HCT116 (cell line): ENCODE data around the gene ATP6AP1. TPM values are rescaled to one million over a fixed set of nuclear protein-coding genes. Genes with fewer than 3 reads are reported as not detected.
"Not testable (repeated sequence)": the region's sequence is repeated elsewhere in the genome, so short reads cannot be mapped to it uniquely, and the experiment has no call there.

Experiments
- ATAC-seq: fragments of 200-7000 bp; cut with Tn5 transposase; 2 replicates; pipeline ENCODE4 v1.9.1; 2020; ENCODE audit warnings: mild to moderate bottlenecking, moderate library complexity
- BruUV-seq: library from RNA; stranded (reverse); fragments of 400-500 nt; replicated peaks from 2 replicates; lab custom pipeline; 2021; lab: Mats Ljungman, UMichigan
- CTCF ChIA-PET: fragments of 300-600 bp; sonication (Branson Sonifier 250); formaldehyde crosslinking; loops from one replicate; lab custom pipeline; 2021; ENCODE audit warnings: antibody characterized with exemption; lab: Charles Lee
- POLR2A ChIA-PET: fragments of 300-600, 350-600 bp; sonication (Branson Sonifier 250); formaldehyde crosslinking; loops from one replicate; lab custom pipeline; 2021; ENCODE audit warnings: antibody characterized with exemption; lab: Charles Lee
- RAD21 ChIA-PET, 2 experiments: fragments of 300-600 bp; sonication (Branson Sonifier 250); formaldehyde crosslinking; loops; one replicate each; lab custom pipeline; 2023; ENCODE audit warnings: low total read pairs in 2 of 2; ENCODE audit not compliant: uncharacterized antibody in 2 of 2, unreplicated experiment in 2 of 2, low non-redundant PET in 1 of 2; lab: Charles Lee
- DNase-seq: peaks from one replicate; pipeline ENCODE4 v3.0.0-alpha.2; 2010; ENCODE audit warnings: low read depth, low spot score
- H2AFZ ChIP-seq: fragments of 200-600 bp; shearing (Covaris generic), sonication (generic); 2 replicates; pipeline ENCODE4 v1.6.1; 2017; ENCODE audit warnings: low read depth, mixed run types, mixed read lengths, antibody characterized with exemption, low read length; ENCODE audit not compliant: poor library complexity, severe bottlenecking
- H3K27ac ChIP-seq: 2 replicates; pipeline ENCODE4 v1.5.1; 2012; ENCODE audit warnings: low read depth, low read length
- H3K27me3 ChIP-seq: fragments of 200-600 bp; sonication (generic); 2 replicates; pipeline ENCODE4 v1.6.1; 2016; ENCODE audit warnings: mixed run types, low read length, mixed read lengths; ENCODE audit not compliant: insufficient read depth
- H3K36me3 ChIP-seq, 2 experiments: fragments of 200-500 bp in 1 of 2; fragments of 200-600 bp in 1 of 2; sonication (Bioruptor generic) in 1 of 2; sonication (generic) in 1 of 2; 2 replicates each; pipeline versions ENCODE4 v1.5.1 to v1.6.1; 2014 to 2016; ENCODE audit warnings: low read length in 2 of 2, inconsistent platforms in 1 of 2, mixed read lengths in 1 of 2, mixed run types in 1 of 2; ENCODE audit not compliant: insufficient read depth in 2 of 2, control insufficient read depth in 1 of 2
- H3K4me1 ChIP-seq, 2 experiments: fragments of 200-600 bp in 1 of 2; sonication (generic) in 1 of 2; 2 replicates each; pipeline versions ENCODE4 v1.5.1 to v1.6.1; 2012 to 2017; ENCODE audit warnings: low read length in 2 of 2, inconsistent platforms in 1 of 2, mild to moderate bottlenecking in 1 of 2, mixed read lengths in 1 of 2, mixed run types in 1 of 2, moderate library complexity in 1 of 2; ENCODE audit not compliant: insufficient read depth in 2 of 2, control insufficient read depth in 1 of 2
- H3K4me2 ChIP-seq: fragments of 200-600 bp; sonication (generic); 2 replicates; pipeline ENCODE4 v1.6.1; 2017; ENCODE audit warnings: mixed run types, low read length, mixed read lengths
- H3K4me3 ChIP-seq, 2 experiments: fragments of 200-600 bp in 1 of 2; sonication (generic) in 1 of 2; replicated peaks in 1 of 2; 2 replicates each; pipeline ENCODE4 v1.5.1; 2011 to 2016; ENCODE audit warnings: low read length in 2 of 2, control low read depth in 1 of 2, low read depth in 1 of 2, mild to moderate bottlenecking in 1 of 2, mixed read lengths in 1 of 2, mixed run types in 1 of 2
- H3K79me2 ChIP-seq: fragments of 200-600 bp; sonication (generic); 2 replicates; pipeline ENCODE4 v1.6.1; 2017; ENCODE audit warnings: mild to moderate bottlenecking, mixed run types, low read length, moderate library complexity, mixed read lengths; ENCODE audit not compliant: insufficient read depth
- H3K9ac ChIP-seq: fragments of 200-600 bp; sonication (generic); 2 replicates; pipeline ENCODE4 v1.6.1; 2016; ENCODE audit warnings: low read length, mixed read lengths
- H3K9me2 ChIP-seq: fragments of 200-600 bp; sonication (generic), shearing (Covaris generic); 2 replicates; pipeline ENCODE4 v1.6.1; 2017; ENCODE audit warnings: mixed run types, mild to moderate bottlenecking, moderate library complexity; ENCODE audit not compliant: insufficient read depth
- H3K9me3 ChIP-seq, 2 experiments: fragments of 200-500 bp in 1 of 2; fragments of 200-600 bp in 1 of 2; sonication (Bioruptor generic) in 1 of 2; sonication (generic) in 1 of 2; 2 replicates each; pipeline ENCODE4 v1.6.1; 2014 to 2017; ENCODE audit warnings: low read length in 2 of 2, mixed read lengths in 2 of 2, inconsistent platforms in 1 of 2, low read depth in 1 of 2, mild to moderate bottlenecking in 1 of 2, mixed run types in 1 of 2, moderate library complexity in 1 of 2; ENCODE audit not compliant: control insufficient read depth in 1 of 2, insufficient read depth in 1 of 2
- H4K20me1 ChIP-seq: fragments of 200-600 bp; sonication (generic), shearing (Covaris generic); 2 replicates; pipeline ENCODE4 v1.6.1; 2017; ENCODE audit warnings: mixed run types, mild to moderate bottlenecking, moderate library complexity; ENCODE audit not compliant: insufficient read depth
- CBX3 ChIP-seq: IDR thresholded peaks from 2 replicates; pipeline ENCODE4 v1.6.1; 2012; ENCODE audit warnings: low read depth
- CTCF ChIP-seq, 3 experiments: fragments of 200-600 bp in 1 of 3; sonication (generic) in 1 of 3; IDR thresholded peaks in 2 of 3; conservative IDR thresholded peaks in 1 of 3; 2 replicates each; pipeline ENCODE4 v1.5.1; 2012 to 2017; ENCODE audit warnings: low read depth in 2 of 3, low read length in 2 of 3, antibody characterized with exemption in 1 of 3, borderline replicate concordance in 1 of 3, control low read depth in 1 of 3, mild to moderate bottlenecking in 1 of 3, mixed read lengths in 1 of 3, mixed run types in 1 of 3, moderate library complexity in 1 of 3; ENCODE audit not compliant: insufficient read depth in 1 of 3
- intact Hi-C: fragments of 100-400 bp; cut with micrococcal nuclease; formaldehyde crosslinking; loops from 2 replicates; pipeline ENCODE4 v1.10.0; 2022
- total RNA-seq: library from RNA; stranded (reverse); gene quantifications from one replicate; pipeline ENCODE4 v1.2.1, GENCODE V29; 2021; ENCODE audit not compliant: unreplicated experiment

The ATP6AP1 gene
- total RNA-seq, 1 experiment from 2014 or later = 53.4 TPM

- Histone ChIP-seq H4K20me1 (no peaks in the 10 kb centered on the region), H3K27me3 (no peaks in the 10 kb centered on the region), H3K4me2 (no peak overlapping the region), H3K4me1 (peaks cover 3 to 15% of the 10 kb centered on the region in 2 experiments; a peak in 2 of 4 replicates), H3K79me2 (peaks cover 22% of the 10 kb centered on the region), H3K9me2 (no peaks in the 10 kb centered on the region), H2AFZ (no peak overlapping the region), H3K4me3 (no peak overlapping the region), H3K9me3 (no peaks in the 10 kb centered on the region), H3K36me3 (peaks cover 0 to 4% of the 10 kb centered on the region in 2 experiments; a peak in 2 of 4 replicates), H3K9ac (no peak overlapping the region), H3K27ac (no peak overlapping the region)
- DNase-seq = no peak
- ChIA-PET POLR2A (interaction anchor here (0.9 to 1.2 kb wide), 2 partner anchors 13 to 456 kb away, joined by 3 to 4 read pairs; no protein-coding TSS in a partner anchor), RAD21 (no interaction called here), CTCF (interaction anchor here (1.0 kb wide), 1 partner anchor 11 kb away, joined by 3 read pairs; no protein-coding TSS in a partner anchor)
- TF ChIP-seq CBX3 (no peak), CTCF (IDR thresholded peaks at IDR 0.05 in 2 of 3, conservative IDR thresholded peaks at IDR 0.05 in 1 of 3; ENCODE audit: borderline replicate concordance in 1 of 3, insufficient read depth in 1 of 3, low read depth in 2 of 3, low read length in 2 of 3) (peak in 2 of 3 experiments; percentile 26 to 44; a peak in 3 of 6 replicates)
- intact Hi-C loops = no loop called here
- no peak for ATAC-seq
- no TSS peak for BruUV-seq
These were observed 44.1 kb upstream of the ATP6AP1 start for GRCh38 chrX:154384284-154384892.

- POLR2A ChIA-PET, H3K27me3 ChIP-seq, H3K9ac ChIP-seq: not testable (repeated sequence)
These were observed 40.4 kb upstream of the ATP6AP1 start for GRCh38 chrX:154388094-154388493.

GRCh38 chrX:154388649-154389048 lies 39.8 kb upstream of the ATP6AP1 start:
- BruUV-seq, H3K9me2 ChIP-seq, H3K4me3 ChIP-seq, H4K20me1 ChIP-seq, H3K27ac ChIP-seq, H3K9ac ChIP-seq, H3K79me2 ChIP-seq, ATAC-seq, H3K9me3 ChIP-seq, CTCF ChIA-PET, intact Hi-C loops, RAD21 ChIA-PET, H3K36me3 ChIP-seq, POLR2A ChIA-PET, H2AFZ ChIP-seq, H3K27me3 ChIP-seq, DNase-seq, H3K4me2 ChIP-seq, H3K4me1 ChIP-seq: not testable (repeated sequence)

More at GRCh38 chrX:154388094-154388493, 40.4 kb upstream of the ATP6AP1 start:
- H3K36me3 ChIP-seq, CTCF ChIA-PET, H2AFZ ChIP-seq, H3K4me3 ChIP-seq, RAD21 ChIA-PET, intact Hi-C loops, DNase-seq, H3K9me3 ChIP-seq, BruUV-seq, H4K20me1 ChIP-seq, H3K79me2 ChIP-seq, H3K4me2 ChIP-seq, H3K4me1 ChIP-seq, H3K27ac ChIP-seq, H3K9me2 ChIP-seq: not testable (repeated sequence)
- ATAC-seq = peak; percentile 44
